DMS153 treated with DMSO at 0.1 percent for 48 hours (cell line): ENCODE measurements around the gene TPBGL.

Experiments used
- DNase-seq: peaks from one replicate; lab custom pipeline; 2025; ENCODE audit not compliant: unreplicated experiment; lab: John Stamatoyannopoulos, UW

Gene TPBGL

GRCh38 chr11:75245356-75246005 lies 4.9 kb downstream of the TPBGL start:
- DNase-seq, result no peak

DNA sequence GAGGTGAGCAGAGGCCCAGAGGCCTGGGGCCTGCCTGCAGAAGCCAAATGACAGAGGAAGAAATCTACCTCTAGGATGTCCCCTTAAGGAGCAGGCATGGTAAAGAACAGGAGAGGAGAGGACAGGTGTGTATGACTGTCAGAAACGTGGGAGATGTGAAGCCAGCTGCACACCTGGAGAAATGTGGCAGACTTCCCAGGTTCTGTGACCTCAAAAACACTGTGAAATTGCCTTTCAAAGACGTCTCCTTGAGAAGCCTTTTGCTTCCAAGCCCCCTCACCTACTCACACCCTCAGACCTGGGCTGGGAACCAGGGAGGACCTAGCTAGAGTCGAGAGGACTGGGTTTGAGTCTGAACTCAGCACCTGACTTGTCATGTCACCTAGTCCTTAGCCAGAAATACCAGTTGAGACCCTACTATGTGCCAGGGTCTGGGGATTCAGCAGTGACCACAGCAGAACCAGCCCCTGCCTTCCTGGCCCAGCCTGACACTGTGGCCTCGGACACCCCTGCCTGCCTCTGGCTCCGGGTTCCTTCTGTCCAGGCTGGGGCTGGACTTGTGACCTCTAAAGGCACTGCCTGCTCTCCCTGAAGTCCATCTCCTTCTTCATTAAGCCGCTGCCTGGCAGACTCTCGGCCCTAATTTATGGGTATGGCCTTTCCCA lies 5.6 kb downstream of the TPBGL start:
- DNase-seq, result no peak

DNA sequence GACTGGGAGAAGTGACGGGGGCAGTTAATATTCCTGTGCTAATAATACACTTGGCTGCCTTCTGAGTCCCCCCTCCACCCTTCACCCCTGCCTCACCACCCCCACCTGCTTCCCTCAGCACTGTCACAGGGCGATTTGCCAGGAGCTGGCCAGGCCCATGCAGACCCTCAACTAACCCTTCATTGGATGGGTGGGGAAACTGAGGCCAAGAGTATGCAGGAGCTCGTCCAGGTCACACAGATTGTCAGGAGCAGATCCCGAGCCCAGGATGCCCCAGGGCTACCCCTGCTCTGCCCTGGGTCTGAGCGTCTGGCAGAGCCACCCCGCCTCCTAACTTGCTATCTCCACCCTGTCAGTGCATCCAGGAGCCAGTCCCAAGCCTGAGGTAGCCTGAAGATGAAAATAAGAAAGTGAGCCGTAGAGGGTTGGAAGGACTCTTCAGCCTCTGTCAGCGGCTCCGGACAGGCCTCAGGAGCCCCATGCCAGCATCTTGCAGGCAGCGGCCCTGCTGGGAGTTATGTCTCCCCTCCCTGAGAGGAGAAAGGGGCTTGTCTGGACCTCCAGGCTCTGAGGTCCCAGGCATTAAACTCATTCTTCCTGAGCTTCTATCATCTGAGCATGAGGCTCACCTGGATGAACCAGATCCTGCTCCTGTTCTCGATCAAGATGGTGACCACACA lies 6.2 kb downstream of the TPBGL start:
- no peak for DNase-seq

DNA sequence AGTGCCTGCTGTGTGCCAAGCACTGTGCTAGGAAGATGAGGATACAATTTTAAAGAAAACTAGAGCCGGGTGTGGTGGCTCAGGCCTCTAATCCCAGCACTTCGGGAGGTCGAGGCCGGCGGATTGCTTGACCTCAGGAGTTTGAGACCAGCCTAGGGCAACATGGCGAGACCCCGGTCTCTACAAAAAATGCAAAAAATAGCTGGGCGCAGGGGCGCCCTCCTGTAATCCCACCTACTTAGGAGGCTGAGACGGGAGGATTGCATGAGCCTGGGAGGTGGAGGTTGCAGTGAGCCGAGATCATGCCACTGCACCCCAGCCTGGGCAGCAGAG lies 8.3 kb downstream of the TPBGL start:
- DNase-seq, result no peak

DNA sequence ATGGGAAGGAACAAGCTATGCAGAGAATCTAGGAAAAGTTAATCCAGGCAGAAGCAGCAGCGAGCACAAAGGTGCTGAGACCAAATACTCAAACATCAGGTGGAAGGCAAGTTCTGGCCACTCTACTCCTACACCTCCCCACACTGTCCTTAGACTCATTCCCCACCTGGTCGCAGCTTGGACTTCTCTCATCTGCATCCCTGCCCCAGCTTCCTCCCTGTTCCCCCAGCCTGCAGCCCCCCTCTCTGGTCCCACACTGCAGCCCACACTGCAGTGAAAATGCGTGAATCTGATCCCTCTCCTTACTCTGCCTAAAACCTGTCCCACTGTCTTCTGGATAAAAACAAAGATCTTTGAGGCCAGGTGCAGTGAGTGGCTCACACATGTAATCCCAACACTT lies 9.1 kb downstream of the TPBGL start:
- no peak for DNase-seq

DNA sequence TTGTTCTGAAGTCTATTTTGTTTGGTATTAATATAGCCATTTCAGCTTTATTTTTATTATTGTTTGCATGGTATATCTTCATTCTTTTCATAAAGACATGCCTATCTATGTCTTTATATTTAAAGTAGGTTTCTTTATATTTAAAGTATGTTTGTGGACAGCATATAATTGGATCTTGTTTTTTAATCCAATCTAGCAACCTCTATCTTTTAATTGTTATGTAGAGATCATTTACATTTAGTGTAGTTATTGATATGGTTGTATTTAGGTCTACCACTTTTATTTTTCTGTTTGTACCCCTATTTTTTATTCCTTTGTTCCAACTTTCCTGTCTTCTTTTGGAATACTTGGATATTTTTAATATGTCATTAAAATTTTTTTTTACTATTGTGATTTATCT lies 13.8 kb downstream of the TPBGL start:
- DNase-seq, result no peak

DNA sequence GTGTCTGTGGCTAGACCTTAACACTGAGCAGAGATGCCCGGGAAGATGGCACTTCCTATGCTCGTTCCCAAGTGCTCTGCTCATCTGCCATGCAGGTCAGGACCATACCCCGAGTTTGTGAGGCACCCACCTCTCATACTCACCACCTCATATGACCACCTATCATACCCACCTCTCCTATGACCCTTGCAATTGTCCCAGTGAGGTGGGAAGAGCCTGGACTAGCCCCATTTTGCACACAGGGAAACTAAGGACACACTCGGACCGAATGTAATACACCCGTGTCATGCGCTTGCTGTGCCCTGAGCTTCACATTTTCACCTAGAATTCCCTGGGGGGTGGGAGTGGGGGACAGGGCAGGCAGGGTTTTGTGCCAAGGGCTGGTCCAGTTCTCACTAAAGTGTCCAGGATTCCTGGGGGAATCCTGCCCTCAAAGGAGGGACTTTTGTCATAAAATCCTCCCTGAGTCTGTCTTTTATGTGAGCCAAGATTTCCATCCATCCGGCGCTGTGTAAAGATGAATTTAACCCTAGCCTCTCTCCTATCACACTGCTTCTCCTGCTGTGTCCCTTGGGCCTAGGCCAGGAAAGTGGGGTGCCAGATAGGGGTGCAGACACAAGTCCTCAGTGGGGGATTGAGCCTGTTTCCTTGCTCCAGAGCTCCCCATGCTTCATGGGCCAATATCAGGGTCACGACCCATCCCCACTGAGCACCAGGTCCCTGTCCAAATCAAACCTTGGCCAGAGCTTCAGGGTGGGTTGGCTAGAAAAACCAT lies 20.0 kb downstream of the TPBGL start:
- no peak for DNase-seq

GRCh38 chr11:75261902-75262361 lies 21.4 kb downstream of the TPBGL start:
- no peak for DNase-seq

DNA sequence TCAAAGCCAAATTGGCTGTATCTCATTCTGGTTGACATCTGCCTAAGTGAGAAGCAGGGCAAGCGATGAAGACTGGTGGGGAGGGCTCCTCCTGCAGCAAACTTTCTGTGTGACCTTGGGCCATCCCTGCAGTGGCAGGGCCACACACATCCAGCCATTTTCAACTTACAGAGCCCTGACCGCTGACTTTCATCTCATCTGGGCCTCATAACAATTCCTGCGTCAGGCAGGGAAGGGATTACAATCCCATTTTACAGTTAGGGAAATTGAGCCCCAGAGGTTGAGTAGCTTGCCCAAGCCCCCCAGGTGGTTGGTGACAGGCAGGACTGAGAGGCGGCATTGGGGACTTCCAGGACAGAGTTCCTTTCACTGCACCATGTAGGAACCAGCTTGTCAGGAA lies 21.9 kb downstream of the TPBGL start:
- no peak for DNase-seq

- DNase-seq, result no peak
Observed at GRCh38 chr11:75262961-75263852, 22.6 kb downstream of the TPBGL start.

DNA sequence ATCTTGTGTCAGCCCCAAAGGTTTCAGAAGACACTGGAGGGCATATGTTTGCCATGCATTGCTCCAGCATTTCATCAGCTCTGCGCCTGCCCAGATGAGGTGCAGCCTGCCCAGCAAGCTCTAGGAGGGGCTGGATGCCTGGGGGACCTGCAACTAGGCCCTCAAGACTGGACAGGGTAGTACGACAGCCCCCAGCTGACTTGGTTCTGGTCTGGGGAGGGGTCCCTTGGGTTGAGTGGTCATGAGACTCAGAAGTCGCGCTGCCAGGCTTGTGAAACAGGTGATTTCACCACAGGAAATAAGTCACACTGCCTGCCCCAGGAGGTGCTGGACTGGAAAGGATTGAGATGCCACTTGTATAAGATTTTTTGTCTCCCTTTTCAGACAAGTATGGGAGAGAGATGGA lies 23.4 kb downstream of the TPBGL start:
- DNase-seq, result no peak

DNA sequence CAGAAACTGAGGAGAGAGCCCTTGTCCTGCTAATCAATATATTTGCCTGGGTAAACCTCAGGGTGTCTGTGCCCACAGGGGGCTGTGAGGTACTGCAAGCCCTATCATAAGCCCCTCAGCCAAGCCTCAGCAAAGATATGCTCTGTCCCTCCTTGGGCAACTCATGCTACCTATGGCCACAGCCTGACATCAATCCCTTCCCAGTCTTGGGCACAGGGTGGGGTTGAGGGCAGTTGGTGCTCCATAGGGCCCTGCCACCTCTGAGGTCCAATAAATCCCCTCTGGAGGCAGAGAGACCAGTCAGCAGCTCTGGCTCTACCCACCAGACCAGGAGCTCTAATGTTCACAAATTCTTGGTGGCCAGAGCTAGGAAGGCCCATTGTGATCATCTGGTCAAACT lies 23.8 kb downstream of the TPBGL start:
- DNase-seq, result no peak

DNA sequence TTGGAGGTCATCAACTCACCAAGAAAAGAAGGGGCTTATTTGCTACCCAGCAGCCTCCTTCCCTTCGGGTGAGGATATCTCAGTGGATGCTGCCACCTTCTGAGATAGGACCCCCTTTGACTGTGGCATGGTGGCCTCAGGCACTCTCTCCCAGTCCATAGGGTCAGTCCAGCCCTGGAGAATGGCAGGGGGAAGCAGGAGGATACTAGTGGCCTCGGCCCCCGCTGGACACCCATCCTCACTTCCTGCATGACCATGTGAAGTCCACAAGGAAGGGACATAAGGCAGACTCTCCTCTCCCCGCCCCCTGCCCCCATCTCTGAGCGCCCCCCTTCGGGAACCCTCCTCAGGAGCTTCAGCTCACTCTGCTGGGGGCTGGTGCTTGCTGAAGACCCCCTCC lies 24.4 kb downstream of the TPBGL start:
- no peak for DNase-seq

- DNase-seq, result no peak
Observed at GRCh38 chr11:75265851-75266531, 25.4 kb downstream of the TPBGL start.

- DNase-seq, result no peak
Observed at GRCh38 chr11:75267171-75267970, 26.8 kb downstream of the TPBGL start.

- no peak for DNase-seq
Observed at GRCh38 chr11:75268626-75269366, 28.2 kb downstream of the TPBGL start.

- DNase-seq, result no peak
Observed at GRCh38 chr11:75269367-75269660, 28.7 kb downstream of the TPBGL start.

GRCh38 chr11:75269896-75270295 lies 29.3 kb downstream of the TPBGL start:
- DNase-seq, result no peak

GRCh38 chr11:75270896-75271418 lies 30.4 kb downstream of the TPBGL start:
- DNase-seq, result no peak
